GM21367 (cell line): ENCODE measurements around the gene FGD3.

ENCODE experiments used
- ATAC-seq: cut with Tn5 transposase; IDR thresholded peaks from one replicate; pipeline ENCODE4 v1.9.1; 2021; ENCODE audit not compliant: unreplicated experiment

The FGD3 gene

DNA sequence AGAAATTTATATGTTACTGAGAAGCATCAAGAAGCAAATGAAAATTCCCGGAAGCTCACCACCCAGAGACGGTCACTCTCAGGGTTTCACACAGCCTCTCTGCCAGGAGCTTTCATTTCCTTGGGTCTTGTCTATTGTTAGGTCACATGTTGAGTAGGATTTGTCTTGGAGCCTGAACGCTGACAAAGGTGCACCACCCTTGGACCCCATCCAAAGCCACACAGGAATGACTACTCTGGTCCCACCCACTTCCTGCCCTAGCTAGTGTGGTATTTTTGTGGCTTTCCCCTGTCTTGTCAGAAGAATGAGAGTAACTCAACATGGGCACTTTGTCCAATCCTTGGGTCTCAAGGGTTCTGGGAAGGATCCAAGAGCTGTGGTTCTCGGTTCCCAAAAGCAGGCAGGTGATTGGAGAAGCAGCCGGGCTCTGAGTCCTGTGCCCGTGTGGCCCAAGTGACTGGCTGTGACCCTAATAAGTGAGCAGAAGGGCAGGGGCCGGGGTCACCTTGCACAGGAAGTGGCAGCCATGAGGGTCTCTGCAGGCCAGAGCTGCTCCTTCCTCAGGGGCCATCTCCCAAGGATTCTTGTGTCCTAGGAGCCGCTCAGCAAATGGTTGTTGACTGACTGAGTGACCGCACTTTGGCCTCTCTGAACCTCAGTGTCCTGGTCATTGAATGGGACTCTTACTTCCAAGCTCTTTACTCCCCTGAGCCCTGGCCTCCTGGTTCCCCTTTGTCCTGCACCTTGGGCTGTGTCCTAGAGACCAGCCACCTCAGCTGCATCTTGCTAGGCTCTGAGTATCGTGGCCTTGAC, 6.9 kb downstream of the FGD3 start:
- no peak for ATAC-seq

DNA sequence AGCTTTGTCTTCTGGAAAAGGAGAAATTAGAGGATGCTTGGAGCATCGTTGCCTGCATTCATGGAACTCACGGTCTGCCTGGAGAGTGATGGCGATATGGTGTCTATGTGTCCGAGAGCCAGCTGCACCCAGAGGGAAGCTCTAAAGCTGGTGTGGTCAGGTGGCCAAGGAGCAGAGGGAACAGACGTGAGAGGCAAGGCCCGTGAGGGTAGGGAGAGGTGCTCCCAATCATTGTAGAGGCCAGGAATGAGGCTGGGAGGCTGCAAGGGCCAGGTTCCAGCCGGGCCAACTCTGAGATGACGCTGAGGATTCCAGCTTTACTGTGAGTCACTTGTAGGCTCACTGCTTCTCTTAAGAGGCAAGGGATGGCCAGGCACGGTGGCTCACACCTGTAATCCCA, 7.6 kb downstream of the FGD3 start:
- ATAC-seq = no peak

DNA sequence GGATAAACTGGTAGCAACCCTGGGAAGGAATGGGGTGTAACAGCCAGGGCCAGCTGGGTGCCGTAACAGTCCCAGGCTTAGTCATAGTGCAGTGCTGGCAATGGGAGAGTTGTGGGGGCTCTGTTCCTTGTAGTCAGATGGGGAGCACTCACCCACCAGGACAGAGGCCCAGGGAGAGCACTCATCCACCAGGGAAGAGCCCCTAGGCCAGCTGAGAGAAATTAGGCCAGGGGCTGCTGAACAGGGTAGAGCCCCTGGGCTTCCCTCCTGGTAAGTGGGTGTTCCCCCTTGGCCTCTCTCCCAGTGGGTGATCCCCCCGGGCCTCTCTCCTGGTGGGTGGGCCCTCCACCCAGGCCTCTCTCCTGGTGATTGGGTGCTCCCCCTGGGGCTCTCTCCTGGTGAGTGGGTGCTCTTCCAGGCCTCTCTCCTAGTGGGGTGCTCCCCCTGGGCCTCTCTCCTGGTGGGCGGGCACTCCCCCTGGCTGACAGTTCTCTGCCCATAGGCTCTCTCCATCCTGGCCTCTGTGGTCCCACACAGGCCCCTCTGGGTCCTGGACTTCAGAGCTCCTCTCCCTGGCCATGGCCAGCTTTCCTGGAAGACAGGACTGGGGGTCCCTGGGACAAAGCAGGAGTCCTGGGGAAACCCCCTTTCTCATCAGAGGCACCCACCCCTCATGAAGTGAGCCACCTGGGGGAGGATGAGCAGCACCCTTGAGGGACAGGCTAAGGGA, 13.4 kb downstream of the FGD3 start:
- ATAC-seq = no peak

DNA sequence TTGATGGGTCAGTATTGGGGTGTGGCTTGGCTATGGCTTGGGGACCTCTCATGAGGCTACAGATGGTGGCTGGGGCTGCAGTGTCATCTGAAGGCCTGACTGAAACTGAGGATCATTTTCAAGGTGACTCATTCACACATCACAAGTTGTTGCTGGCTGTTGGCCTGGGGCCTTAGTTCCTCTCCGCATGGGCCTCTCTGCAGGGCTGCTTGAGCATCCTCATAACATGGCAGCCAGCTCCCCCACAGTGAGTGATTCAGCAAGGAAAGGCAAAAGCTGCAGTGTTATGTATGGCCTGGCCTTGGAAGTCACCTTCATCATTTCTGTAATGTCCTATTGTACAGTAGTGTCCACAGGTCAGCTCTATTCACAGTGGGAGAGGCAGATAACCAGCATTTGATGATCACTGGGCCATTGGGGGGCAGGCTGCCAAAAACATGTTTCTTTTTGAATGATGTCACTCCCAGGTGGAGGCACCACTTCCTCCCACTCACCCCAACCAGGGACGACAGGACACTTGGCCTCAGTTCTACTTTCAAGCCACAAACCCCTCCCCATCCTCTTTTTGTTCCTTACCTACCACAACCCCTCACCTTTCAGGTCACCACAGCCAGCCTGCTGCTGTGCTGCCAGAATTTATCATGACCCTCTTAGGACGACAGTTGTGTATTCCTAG, 14.4 kb downstream of the FGD3 start:
- ATAC-seq = no peak

DNA sequence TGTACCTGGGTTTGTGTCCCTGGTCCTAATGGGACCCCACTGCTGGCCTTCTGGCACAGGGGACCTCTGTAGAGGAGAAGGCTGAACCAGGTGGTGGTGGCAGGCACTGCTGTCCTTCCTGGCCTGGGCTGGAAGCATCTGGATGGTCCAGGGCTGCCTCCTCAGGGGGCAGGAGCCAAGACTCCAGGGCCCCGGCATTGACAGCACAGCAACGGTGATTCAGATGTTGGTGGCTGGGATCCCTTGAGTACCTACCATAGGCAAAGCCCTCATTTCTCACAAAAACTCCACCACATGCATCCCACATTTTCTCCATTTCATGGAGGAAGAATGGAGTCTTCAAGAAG, 15.0 kb downstream of the FGD3 start:
- ATAC-seq = no peak

DNA sequence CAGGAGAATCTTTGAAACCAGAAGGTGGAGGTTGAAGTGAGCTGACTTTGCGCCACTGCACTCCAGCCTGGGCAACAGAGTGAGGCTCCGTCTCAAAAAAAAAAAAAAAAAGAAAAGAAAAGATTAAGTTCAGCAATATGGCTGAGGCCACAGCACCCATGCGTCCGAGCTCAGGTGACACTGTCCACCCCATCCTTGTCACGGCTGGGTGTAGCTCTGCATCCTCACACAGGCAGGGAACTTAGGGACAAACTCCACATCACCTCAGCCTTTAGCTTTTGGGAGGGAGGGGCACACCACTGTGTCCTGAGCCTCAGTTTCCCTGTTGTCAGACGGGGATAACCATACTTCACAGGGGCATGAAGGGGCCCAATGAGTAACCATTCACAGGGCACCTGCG, 15.5 kb downstream of the FGD3 start:
- no peak for ATAC-seq

DNA sequence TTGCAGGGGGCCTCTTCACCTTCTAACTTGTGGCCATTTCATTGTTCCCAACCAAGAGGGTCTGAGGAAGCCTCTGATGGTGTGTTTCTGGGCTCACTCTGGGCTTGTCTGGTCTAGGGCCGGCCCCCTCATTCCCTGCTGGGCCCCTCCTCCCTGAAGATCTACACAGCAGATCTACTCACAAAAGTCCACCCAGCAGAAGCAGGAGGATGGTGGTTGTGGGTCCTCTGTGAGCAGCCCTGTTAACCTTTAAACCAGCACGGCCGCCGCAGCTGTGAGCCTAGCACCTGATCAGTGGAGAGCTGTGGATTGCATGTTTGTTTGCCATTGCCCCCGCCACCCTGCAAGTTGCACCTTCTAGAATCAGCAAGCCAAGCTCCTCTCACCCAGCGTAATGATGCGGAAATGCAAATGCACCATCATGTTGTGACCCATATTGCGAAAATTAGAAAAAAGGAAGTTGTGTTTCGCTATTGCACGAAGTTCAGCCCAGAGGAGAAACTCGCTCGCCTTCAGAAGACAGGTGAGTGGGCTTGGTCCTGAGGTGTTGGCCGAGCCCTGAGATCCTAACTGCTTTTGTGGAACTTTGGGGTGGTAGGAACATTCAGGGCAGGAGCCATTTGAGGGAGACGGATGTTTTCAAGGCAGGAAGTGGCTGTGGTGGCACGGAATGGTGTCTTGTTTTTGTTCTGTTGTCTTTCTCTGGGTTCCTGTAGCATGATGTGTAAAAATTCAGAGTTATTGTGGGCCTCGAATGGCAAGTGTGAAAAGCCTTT, 16.7 kb downstream of the FGD3 start:
- peak; percentile 66 for ATAC-seq

DNA sequence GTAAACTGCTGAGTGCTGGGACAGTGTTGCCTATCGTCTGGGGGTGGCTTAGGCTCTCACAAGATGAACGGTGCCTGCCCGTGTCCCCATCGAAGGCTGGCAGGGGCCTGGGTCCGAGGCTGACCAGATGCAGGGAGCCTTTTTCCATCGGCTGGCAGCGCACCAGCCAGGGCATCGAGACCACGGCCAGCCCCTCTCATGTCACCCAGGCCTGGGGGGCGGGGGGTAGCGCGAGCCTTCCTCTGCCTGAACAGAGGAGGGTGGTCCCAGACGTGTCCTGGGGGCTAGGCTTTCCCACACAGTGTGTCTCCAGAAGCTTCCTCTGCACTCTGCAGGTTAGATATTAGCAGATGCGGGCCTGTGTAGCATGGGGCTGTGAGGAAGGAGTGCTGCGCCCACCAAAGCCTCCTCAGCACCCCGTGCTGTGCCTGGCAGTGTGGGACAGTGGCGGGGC, 17.3 kb downstream of the FGD3 start:
- ATAC-seq = no peak

DNA sequence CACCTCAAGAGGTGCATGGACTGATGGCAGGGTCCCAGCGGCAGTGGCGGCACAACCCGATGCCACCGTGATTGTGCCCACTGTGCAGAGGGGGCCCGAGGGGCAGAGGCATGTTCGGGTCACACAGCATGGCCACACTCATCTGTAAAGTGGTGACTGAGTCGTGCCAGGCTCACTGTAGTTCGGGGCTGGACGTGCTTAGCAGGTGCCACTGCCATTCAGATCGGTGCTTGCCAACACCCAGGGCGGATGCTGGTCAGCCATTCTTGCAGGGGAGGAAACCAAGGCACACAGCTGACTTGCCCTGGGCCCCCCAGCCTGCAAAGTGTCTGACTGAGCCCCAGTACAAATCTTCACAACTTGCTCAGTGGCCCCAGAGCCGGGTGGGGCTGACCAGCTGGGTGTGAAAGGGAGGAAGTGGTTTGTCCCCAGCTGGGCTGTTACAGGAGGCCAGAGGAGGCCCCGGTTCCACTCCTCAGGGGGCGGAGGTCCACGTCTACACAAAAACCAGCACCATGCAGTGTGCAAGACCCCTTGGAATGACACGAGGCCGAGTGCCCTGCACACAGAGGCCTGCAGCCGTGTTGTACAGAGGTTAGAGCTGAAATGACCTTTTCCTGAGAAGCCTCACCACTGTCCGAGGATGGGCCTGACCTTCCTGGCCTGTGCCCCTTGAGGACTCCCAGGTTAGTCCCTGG, 17.9 kb downstream of the FGD3 start:
- ATAC-seq = no peak

DNA sequence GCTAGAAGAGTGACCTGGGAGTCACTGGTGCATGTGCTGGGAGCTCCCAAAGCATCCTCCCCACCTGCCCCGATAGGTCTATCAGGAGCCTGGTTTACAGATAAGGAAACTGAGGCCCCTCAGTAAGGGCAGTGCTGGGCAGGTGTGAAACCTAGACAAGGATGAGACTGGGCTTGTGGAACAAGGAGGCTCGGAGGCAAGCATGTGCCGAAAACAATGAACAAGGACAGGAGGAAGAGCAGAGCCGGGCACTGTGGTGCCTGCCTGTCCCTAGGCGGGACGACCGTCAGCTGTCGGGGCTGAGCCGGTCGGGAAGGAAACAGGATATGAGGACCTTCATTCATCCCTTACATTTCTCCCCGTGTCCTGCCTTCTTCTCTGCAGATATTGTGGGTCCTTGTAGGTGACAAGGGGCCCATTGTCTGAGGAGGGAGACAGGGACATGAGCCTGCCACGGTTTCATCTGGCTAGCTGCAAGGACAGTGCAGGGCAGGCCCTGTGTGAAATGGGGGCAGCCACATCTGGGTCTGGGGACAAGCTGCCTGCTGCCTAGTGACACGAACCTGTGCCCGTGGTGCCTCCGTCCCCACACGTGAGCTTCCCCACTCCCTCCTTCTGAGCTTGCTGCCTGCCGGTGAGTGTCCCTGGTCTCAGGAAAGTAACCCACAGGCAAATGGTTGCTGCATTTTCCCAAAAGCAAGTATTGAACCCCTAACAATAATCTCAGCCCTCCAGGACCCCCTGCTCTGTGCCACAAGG, 18.6 kb downstream of the FGD3 start:
- no peak for ATAC-seq

DNA sequence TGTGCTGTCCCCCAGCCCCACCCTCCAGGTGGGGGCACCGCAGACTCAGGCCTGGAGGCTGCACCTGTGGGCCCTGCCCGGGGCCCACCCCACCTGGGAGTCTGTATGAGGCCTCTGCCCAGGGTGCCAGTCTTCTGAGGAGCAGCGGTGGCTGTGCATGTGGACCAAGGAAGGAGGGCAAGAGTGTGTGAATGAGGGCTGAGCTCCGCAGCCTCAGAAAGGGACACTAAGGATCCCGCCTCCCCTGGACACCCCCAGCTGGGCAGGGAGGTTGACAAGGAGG, 19.1 kb downstream of the FGD3 start:
- ATAC-seq = no peak

DNA sequence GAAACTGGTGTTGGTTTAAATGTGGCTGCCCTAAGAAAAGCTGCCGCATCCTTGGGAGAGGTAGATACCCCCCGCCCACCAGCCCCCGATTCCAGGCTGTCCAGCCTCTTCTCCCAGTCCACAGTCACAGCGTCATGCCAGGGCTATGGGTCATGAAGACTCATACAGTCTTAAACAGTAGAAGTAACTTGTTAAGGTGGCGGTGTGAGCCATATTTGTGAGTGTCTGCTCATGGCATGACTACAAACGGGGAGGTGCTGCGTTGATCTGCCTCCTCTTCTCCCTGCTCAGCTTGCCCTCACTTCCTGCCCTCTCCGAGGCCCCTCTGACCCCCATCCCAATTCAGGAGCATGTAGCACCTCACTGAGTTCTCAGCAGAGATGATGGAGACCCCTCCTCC, 20.8 kb downstream of the FGD3 start:
- ATAC-seq = no peak

DNA sequence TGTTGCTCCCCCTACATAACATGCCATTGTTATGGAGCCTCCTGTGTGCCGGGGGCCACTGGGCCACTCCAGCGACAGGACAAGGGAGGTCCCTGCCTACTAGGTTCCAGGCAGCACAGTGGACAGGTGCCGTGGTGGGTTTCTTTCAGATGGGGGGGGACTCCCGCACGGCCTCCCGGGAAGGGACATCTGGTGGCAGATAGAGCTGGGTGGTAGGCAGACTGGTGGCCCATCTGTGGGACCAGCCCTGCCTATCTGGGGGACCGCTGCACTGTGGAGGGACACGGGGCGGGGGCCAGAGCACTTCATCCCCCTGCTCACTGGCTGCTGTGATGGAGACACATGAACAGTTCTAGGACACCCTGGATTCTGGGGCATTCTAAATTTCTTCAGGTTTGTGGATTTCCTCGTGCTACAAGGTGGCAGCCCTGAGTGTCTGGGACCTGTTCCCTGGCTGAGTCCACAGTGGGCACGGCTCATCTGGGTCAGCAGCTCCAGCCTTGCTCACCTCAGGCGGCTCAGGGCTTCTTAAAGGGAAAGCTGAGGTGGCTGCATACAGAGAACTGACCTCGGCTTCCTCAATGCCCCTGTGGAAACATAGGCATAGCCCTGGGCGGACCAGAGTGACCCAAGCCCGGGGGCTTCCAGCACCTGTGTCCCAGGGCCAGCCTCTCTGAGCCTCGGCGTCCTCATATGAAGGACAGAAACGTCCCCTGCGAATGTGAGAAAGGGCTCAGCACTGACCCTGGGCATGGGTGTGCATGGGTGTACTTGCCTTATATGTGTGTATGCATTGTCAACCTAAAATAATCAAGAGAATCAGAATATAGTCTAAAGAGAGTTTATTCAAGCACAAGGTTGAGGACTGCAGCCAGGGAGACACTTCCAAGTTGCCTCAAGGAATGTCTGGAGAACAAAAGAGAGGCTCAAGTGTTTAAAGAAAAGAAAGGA, 22.5 kb downstream of the FGD3 start:
- no peak for ATAC-seq

DNA sequence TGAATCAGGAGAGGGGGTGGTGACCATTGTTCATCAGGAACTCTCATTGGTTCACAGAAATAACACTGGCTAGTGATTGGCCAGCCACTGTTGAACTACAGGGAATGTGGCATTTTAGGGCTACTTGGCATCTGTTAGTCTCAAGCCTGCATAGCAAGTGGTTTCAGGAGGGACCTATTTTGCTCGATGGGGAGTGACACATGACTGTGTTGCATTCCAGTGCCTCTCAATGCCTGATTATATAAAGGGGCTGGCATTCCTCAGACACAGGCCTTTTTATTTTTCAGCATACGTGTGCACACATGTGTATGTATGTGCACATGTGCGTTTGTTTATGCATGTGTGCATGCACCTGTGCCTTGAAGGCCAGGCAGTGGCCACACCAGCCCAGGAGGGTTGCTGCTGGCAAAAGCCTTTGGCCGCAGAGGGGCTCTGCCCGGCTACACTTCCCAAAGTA, 23.2 kb downstream of the FGD3 start:
- no peak for ATAC-seq

DNA sequence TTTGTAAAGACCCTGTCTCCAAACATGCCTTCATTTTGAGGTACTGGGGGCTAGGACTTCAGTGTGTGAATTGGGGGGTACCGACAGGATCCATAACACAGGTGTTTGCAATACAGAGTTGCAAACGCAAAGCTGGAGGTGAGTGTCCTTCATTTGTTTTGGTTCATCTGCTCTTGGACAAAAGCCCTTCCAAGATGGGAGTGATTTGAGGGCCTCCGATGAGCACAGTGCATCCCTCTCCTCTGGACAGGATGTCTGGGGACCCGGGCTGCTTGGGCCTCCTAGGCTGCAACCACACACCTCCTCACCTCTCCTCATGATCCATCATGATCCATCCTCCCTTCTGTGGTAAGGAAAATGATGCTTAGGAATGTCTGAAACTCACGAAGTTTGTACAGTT, 23.8 kb downstream of the FGD3 start:
- ATAC-seq = no peak

DNA sequence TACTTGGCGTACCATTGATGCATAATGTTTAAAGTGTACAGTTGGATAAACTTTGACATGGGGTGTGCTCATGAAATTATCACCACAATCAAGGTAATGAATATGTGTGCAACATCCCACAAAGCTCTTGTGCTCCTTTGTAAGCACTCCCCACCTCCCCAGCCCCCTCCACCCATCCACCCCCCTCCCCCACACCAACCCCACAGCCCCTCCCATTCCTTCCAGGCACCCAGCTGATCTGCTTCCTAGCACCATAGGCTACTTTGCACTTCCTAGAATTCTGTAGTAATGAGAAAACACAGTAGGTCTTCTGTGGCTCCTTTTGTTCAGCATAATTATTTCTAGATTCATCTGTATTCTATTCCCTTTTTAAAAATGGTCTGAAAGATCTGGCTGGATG, 24.5 kb downstream of the FGD3 start:
- ATAC-seq = no peak

DNA sequence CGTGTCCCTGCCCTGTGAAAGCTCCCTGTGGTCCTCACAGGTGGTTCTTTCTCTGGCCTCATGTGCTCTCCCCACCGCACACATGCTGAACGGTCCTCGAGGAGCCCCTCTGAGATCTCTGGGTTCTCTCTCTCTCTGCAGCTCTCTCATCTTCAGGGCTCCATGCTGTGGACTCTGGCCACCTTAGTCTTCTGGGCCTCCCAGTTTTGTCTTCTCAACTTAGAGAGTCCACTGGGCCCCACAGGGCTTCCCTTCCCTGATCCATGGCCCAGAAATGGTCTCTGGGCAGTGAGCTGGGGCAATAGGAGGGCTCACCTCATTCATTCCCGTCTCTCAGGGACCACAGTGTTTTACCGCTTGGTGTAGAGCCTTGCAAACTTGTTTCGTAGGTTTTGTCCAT, 26.4 kb downstream of the FGD3 start:
- no peak for ATAC-seq

DNA sequence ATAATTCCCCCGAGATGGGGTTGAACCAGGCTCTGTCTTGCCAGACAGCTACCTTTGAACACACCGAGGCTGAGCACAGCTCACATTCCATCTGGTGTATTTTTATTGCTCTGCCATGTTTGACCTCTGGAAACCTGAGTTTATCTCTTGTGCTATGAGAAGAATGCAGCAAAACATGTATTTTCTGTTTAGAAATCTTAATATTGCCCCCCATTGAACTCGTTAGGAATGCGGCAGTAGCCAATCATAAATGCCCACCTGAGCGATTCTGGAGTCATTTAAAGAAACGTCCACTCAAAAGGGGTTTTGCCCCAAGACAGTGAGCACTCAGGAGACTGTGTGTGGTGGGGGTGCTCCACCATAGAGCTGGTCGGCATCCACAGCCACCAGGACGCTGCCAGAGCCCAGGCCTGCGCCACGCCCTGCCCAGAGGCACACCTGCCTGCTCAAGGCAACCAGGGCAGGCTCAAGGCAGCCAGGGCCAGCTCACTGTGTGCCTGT, 26.9 kb downstream of the FGD3 start:
- ATAC-seq = no peak
